Measurements from ENCODE around the gene LITAF.

GRCh38 chr16:11507350-11507749, 79.4 kb downstream of the LITAF start:
- TF ChIP-seq POLR2A (IDR thresholded peaks at IDR 0.05) = no peak
- no peak for TF ChIP-seq CTCF (IDR thresholded peaks at IDR 0.05)

All from testis (tissue), 2 donors.